Forelimb muscle (tissue), 1 donor: ENCODE results near the gene ZNF556. TPM values are rescaled to one million over a fixed set of nuclear protein-coding genes. Genes with fewer than 3 reads are reported as not detected.

Experiments
- DNase-seq: peaks from one replicate; pipeline ENCODE4 v3.0.0-alpha.2; 2013; ENCODE audit warnings: low read depth
- polyA plus RNA-seq: library from polyadenylated mRNA; unstranded; fragments of 120-200 nt; gene quantifications from one replicate; pipeline ENCODE4 v1.2.1, GENCODE V29; 2013; ENCODE audit not compliant: insufficient read length

ZNF556 gene
- polyA plus RNA-seq, 1 donor: 50.9 TPM

DNA sequence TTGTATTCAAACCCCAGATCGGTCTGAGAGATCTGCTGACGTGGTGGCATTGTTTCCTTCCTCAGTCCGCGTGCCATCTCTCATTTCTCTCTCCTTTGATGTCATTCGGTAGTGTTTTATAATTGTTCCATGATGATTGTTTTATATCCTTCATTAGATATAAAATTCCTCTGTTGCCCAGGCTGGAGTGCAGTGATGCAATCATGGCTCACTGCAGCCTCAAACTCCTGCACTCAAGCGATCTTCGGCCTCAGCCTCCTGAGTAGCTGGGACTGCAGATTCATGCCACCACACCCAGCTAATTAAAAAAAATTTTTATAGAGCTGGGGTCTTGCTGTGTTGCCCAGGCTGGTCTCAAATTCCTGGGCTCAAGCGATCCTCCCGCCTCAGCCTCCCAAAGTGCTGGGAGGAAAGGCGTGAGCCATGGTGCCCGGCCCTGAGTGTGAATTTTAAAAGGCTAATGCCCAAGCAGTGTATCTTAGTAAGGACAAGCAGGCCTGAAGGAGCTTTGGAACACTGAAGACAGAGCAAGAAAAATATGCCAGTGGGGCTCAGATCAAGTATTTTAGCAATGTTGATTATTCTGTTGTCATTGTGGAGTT is 38.9 kb downstream of the ZNF556 start:
- DNase-seq: no peak

DNA sequence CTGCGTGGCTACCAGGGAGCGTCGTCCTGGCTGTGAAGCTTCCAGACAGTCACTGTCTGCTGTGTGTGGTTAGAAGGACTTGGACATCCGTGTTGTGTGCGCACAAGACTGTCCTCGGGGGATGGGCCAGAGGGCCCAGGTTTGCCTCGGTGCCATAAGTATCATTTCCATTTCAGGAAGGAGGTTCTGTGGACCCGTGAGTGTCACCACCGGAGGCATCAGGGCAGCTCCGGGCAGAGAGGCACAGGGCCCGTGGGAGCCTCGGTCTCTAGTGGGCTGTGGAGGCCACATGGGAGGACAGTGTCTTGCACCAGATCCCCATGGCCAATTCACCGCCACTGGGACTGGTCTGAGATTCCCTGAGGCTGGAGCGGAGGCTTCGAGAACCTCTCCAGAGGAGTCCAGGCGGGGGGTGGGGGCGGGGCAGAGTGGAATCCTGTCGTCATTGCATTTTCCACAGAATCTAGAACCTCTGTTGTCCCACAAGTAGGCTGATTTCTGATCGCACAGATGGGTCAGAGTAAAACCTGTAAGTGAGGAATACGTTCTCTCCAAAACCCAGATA is 39.6 kb downstream of the ZNF556 start:
- no peak for DNase-seq

DNA sequence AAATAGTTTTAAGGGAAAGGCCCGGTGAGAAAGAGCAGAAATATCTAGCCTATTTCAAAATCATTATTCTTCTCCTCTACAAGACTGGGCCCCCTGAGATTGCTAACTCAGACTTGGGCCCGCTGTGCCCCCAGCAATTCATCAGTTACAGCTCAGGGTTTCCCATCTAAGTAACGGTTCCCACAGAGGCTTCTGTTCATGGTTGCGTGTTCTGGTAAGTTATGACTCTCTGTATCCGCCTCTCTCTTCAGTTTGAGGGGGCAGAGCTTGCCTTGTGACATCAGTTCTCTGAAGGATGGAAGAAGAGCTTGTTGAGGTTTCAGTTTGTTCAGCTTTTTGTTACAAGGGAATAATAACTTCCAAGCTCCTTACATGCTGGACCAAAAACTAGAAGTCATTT is 45.2 kb downstream of the ZNF556 start:
- DNase-seq: no peak

DNA sequence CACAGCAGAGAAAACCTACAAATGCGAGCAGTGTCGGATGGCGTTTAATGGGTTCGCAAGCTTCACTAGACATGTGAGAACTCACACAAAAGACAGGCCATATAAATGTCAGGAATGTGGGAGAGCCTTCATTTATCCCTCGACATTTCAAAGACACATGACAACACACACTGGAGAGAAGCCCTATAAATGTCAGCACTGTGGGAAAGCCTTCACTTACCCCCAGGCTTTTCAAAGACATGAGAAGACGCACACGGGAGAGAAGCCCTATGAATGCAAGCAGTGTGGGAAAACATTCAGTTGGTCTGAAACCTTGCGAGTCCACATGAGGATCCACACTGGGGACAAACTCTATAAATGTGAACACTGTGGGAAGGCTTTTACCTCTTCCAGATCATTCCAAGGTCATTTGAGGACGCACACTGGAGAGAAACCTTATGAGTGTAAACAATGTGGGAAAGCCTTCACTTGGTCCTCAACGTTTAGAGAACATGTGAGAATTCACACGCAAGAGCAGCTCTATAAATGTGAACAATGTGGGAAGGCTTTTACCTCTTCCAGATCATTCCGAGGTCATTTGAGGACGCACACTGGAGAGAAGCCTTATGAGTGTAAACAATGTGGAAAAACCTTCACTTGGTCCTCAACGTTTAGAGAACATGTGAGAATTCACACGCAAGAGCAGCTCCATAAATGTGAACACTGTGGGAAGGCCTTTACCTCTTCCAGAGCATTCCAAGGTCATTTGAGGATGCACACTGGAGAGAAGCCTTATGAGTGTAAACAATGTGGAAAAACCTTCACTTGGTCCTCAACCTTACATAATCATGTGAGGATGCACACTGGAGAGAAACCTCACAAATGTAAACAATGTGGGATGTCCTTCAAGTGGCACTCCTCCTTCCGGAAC is 50.4 kb downstream of the ZNF556 start:
- DNase-seq: no peak

DNA sequence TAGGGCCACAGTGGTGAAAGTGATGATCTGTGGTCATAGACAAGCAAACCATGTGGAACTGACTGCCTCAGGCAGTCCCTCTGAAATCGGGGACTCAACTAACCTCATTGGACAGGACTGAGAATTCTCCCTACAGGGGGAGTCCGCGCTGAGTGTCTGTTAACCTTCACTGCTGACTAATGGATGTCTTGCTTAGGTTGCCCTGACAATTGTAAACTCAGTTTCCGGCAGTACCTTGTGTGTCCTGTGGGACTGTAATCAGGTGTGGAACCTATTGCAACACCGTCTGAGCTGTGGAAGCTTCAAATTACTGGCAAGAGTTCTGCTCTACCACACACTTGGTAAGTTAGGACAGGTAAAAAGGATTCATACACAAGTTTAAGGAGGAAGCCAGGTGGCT is 55.9 kb downstream of the ZNF556 start:
- no peak for DNase-seq

DNA sequence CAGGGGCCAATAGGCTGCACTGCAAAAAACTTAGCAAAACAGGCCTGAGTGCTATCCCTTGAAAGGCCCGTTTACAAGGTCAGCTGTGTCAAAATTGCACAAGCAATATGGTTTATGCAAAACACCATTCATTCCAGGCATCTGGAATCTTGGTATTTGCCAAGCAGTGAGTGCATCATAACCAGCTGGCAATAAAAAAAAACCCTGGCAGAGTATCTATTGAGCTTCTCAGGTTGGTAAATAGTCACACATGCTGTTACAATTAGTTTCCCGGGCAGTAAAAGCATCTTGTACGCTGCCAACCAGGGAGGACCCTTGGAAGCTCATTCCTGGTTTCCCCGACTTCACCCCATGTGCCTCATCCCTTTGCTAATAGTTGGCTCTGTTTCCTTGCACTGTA is 56.4 kb downstream of the ZNF556 start:
- no peak for DNase-seq

DNA sequence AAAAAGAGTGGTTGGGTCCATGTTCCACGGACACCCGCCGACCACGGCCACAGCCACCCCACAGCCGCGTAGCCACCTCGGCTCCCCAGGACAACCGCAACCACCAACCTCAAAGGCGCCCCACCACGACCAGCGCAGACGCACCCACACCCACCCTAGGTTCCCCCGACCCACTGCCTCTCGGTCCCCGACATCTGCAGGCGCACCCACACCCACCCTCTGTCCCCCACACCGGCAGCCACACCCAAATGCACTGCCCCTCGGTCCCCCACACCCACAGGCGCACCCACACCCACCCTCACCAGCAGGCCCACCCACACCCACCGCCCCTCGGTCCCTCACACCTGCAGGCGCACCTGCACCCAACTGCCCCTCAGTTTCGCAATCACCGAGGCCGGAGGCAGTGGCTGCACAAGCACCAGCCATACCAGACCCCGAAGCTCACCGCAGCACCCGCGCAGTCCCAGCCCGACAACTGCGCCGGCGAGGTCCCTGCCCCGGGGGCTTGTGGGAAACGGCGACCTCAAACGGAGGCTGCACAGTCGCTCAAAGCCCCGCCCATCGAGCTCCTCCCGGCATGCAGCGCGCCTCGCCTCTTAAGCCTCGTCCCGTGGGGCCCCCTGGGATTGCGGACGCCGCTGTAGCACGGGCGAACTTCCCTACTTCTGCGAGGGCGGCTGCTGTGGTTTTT is 59.4 kb downstream of the ZNF556 start:
- DNase-seq: no peak

DNA sequence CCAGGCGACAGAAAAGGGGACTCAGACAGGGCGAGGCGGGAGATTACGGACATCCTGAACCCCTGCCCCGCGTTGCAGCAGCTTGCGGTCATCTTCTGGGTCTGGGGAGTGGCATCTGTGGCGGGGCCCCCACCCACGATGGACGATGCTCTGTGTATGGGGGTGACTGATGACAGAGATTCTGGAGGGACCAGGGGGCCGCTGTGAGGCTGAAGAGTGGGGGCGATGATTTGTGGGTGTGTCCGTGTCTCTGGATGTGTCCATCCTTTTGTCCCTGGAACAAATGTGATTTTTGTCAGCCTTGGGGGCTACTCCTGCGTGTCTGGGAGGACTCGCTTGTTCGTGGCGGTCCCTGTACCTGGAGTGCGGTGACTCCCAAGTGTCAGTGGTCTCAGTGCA is 59.9 kb downstream of the ZNF556 start:
- no peak for DNase-seq

Other genes with a start within 250 kb of the ZNF556 start
- gene GNG7, start 164.6 kb upstream of the ZNF556 start, polyA plus RNA-seq: 2.4 TPM
- gene DIRAS1, start 146.0 kb upstream of the ZNF556 start, polyA plus RNA-seq: 1.4 TPM
- gene SLC39A3, start 127.3 kb upstream of the ZNF556 start, polyA plus RNA-seq: 13.4 TPM
- 91.3 TPM for gene SGTA, start 84.1 kb upstream of the ZNF556 start, polyA plus RNA-seq
- gene THOP1, start 81.8 kb upstream of the ZNF556 start, polyA plus RNA-seq: 44.7 TPM
- 5.3 TPM for gene ZNF554, start 47.5 kb upstream of the ZNF556 start, polyA plus RNA-seq
- 12.6 TPM for gene ZNF555, start 25.9 kb upstream of the ZNF556 start, polyA plus RNA-seq
- 2.5 TPM for gene ZNF57, start 33.6 kb downstream of the ZNF556 start, polyA plus RNA-seq
- 4.5 TPM for gene ZNF77, start 77.6 kb downstream of the ZNF556 start, polyA plus RNA-seq
- 0.70 TPM for gene TLE6, start 110.2 kb downstream of the ZNF556 start, polyA plus RNA-seq
- 29.3 TPM for gene TLE2, start 161.9 kb downstream of the ZNF556 start, polyA plus RNA-seq
- 800 TPM for gene TLE5, start 195.2 kb downstream of the ZNF556 start, polyA plus RNA-seq
- gene GNA11, start 227.0 kb downstream of the ZNF556 start, polyA plus RNA-seq: 54.7 TPM